Measurements from ENCODE around the gene TNNT1.

DNA sequence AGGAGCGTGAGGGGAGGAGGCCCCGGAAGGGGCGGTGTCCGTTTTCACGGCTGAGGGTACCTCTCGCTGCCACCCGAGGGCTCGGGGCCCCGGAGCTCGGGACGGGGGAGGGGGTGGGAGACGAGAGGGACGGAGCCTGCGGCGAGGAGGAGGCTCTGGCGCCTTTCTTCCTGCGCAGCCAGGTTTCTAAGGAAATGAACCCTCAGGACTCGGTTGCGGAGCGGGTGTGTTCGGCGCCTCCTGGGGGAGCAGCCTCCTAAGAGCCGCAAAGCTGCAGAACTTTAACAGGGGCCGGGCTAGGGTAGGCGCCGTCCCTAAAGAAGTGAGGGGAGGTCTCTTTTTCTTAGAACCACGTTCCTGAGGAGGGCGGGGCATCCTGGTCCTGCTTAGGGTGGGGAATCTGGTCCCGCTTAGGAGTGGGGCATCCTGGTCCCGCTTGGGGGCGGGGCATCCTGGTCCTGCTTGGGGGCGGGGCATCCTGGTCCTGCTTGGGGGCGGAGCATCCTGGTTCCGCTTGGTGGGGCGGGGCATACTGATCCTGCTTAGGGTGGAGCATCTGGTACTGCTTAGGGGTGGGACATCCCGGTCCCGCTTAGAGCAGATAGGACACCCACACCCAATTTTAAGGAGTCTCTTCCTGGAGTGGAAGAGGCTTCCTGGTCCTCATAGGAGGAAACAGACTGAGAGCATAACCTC is 24.9 kb upstream of the TNNT1 start:
- TF ChIP-seq EHMT2 (IDR thresholded peaks at IDR 0.05; ENCODE audit: low read depth), result no peak
- TF ChIP-seq SMC3 (IDR thresholded peaks at IDR 0.05), result no peak
- TF ChIP-seq, protein P1, sequence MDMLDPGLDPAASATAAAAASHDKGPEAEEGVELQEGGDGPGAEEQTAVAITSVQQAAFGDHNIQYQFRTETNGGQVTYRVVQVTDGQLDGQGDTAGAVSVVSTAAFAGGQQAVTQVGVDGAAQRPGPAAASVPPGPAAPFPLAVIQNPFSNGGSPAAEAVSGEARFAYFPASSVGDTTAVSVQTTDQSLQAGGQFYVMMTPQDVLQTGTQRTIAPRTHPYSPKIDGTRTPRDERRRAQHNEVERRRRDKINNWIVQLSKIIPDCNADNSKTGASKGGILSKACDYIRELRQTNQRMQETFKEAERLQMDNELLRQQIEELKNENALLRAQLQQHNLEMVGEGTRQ (IDR thresholded peaks at IDR 0.05), result no peak
- TF ChIP-seq CHD4 (IDR thresholded peaks at IDR 0.05; ENCODE audit: borderline replicate concordance), result no peak
- TF ChIP-seq HOXA7 (CRISPR knock-in tag; IDR thresholded peaks at IDR 0.05), result no peak
- TF ChIP-seq, protein P2, sequence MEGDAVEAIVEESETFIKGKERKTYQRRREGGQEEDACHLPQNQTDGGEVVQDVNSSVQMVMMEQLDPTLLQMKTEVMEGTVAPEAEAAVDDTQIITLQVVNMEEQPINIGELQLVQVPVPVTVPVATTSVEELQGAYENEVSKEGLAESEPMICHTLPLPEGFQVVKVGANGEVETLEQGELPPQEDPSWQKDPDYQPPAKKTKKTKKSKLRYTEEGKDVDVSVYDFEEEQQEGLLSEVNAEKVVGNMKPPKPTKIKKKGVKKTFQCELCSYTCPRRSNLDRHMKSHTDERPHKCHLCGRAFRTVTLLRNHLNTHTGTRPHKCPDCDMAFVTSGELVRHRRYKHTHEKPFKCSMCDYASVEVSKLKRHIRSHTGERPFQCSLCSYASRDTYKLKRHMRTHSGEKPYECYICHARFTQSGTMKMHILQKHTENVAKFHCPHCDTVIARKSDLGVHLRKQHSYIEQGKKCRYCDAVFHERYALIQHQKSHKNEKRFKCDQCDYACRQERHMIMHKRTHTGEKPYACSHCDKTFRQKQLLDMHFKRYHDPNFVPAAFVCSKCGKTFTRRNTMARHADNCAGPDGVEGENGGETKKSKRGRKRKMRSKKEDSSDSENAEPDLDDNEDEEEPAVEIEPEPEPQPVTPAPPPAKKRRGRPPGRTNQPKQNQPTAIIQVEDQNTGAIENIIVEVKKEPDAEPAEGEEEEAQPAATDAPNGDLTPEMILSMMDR (IDR thresholded peaks at IDR 0.05), result no peak
- TF ChIP-seq RFX5 (IDR thresholded peaks at IDR 0.05), result no peak
- 0 out of 2 replicates have a peak, but pooled peaks have one; percentile 18 for TF ChIP-seq KDM1A (IDR thresholded peaks at IDR 0.05; ENCODE audit: low read depth)
- no peak for TF ChIP-seq CEBPB (IDR thresholded peaks at IDR 0.05)
- TF ChIP-seq, protein P3, sequence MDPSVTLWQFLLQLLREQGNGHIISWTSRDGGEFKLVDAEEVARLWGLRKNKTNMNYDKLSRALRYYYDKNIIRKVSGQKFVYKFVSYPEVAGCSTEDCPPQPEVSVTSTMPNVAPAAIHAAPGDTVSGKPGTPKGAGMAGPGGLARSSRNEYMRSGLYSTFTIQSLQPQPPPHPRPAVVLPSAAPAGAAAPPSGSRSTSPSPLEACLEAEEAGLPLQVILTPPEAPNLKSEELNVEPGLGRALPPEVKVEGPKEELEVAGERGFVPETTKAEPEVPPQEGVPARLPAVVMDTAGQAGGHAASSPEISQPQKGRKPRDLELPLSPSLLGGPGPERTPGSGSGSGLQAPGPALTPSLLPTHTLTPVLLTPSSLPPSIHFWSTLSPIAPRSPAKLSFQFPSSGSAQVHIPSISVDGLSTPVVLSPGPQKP (IDR thresholded peaks at IDR 0.05; ENCODE audit: low read depth, low read length), result no peak
- TF ChIP-seq BHLHE40 (IDR thresholded peaks at IDR 0.05; ENCODE audit: low read depth, low read length), result no peak
- no peak for TF ChIP-seq MYC (IDR thresholded peaks at IDR 0.05; ENCODE audit: borderline replicate concordance, low read length)
- peak; percentile 36; the same call in 1 of the 2 replicates for TF ChIP-seq RNF2 (IDR thresholded peaks at IDR 0.05; ENCODE audit: borderline replicate concordance, low read depth)

Measured in A549 (cell line).